Heart left ventricle (tissue), 16 donors: ENCODE measurements around the gene CATSPERZ. TPM values are rescaled to one million over a fixed set of nuclear protein-coding genes. Genes with fewer than 3 reads are reported as not detected.

Source experiments
- ATAC-seq, 4 donors: fragments of 200-7000 bp; cut with Tn5 transposase; one replicate each; pipeline ENCODE4 v1.9.1; 2020 to 2022; ENCODE audit warnings: moderate library complexity in 4 of 4, mild to moderate bottlenecking in 3 of 4, moderate number of reproducible peaks in 1 of 4
- DNase-seq, 5 donors: peaks; one replicate each; pipeline ENCODE4 v3.0.0-alpha.2; 2020
- H3K27ac ChIP-seq, 12 donors: fragments of 200-600 bp; sonication (generic) in 4 of 12; one replicate each; pipeline versions ENCODE4 v1.5.0 to v1.8.0; 2016 to 2022; ENCODE audit warnings: mild to moderate bottlenecking in 2 of 12
- H3K27me3 ChIP-seq, 9 donors: fragments of 200-600 bp; sonication (generic) in 2 of 9; one replicate each; pipeline versions ENCODE4 v1.5.1 to v1.8.0; 2016 to 2022; ENCODE audit warnings: mild to moderate bottlenecking in 3 of 9
- H3K36me3 ChIP-seq, 9 donors: fragments of 200-600 bp; sonication (generic) in 2 of 9; one replicate each; pipeline versions ENCODE4 v1.5.0 to v1.8.0; 2018 to 2022; ENCODE audit warnings: mild to moderate bottlenecking in 2 of 9
- H3K4me1 ChIP-seq, 12 donors: fragments of 200-600 bp; sonication (generic) in 4 of 12; one replicate each; pipeline versions ENCODE4 v1.5.0 to v1.8.0; 2016 to 2022; ENCODE audit warnings: mild to moderate bottlenecking in 3 of 12
- H3K4me3 ChIP-seq, 12 donors: fragments of 200-600 bp; sonication (generic) in 4 of 12; one replicate each; pipeline versions ENCODE4 v1.5.0 to v1.8.0; 2017 to 2022; ENCODE audit warnings: mild to moderate bottlenecking in 9 of 12, moderate library complexity in 4 of 12
- H3K9me3 ChIP-seq, 12 donors: fragments of 200-600 bp; sonication (generic) in 4 of 12; one replicate each; pipeline versions ENCODE4 v1.5.0 to v1.8.0; 2016 to 2022; ENCODE audit warnings: mild to moderate bottlenecking in 1 of 12
- CTCF ChIP-seq, 12 donors: fragments of 200-600 bp; sonication (generic) in 4 of 12; IDR thresholded peaks; one replicate each; pipeline versions ENCODE4 v1.5.0 to v1.8.0; 2018 to 2022; ENCODE audit warnings: antibody characterized with exemption in 12 of 12, mild to moderate bottlenecking in 5 of 12
- POLR2A ChIP-seq, 2 donors: fragments of 450-650 bp; IDR thresholded peaks; one replicate each; pipeline ENCODE4 v1.6.1; 2017; ENCODE audit warnings: antibody characterized with exemption in 2 of 2, mild to moderate bottlenecking in 2 of 2, moderate library complexity in 2 of 2
- WGBS, 4 donors: extraction: QIAGEN DNeasy Blood & Tissue Kit in 2 of 4; methylation state at CpG; one replicate each; pipeline versions ENCODE4 v1.1.5 to v1.1.7; 2013 to 2018; 5-methylcytosine and 5-hydroxymethylcytosine counted together
- intact Hi-C, 10 donors: fragments of 100-400 bp; cut with DNase I; formaldehyde crosslinking; loops; one replicate each; pipeline versions ENCODE4 v1.11.1 to v1.14.2; 2022
- polyA plus RNA-seq, 2 donors: library from polyadenylated mRNA; stranded (reverse); fragments of 200-250 nt; gene quantifications; one replicate each; pipeline ENCODE4 v1.2.3, GENCODE V29; 2013
- total RNA-seq, 9 donors: library from RNA; depleted of rRNA in 2 of 9; stranded (reverse); fragments of >200 nt in 2 of 9; fragmentation: NEBNext Ultra II Directional in 3 of 9; extraction: Animal tissue kit (Norgen Biotek cat#: 25700) in 3 of 9; gene quantifications; one replicate each; pipeline versions ENCODE4 v1.1.0 to v1.2.4, GENCODE V29; 2016 to 2023
- donor health status: ischemic (EF 13 %, LVEDD 7.1; RV severe dilation, severe dysfunction).
- donor health status: healthy with polysubstance abuse.
- donor health status: DM: no; HTN: yes; CAD: no.
- donor health status: DM: no; HTN: no; CAD: no.
- donor health status: ischemic (EF 25% LVEDD 6.9; RV normal size, moderate dysfunction).
- donor health status: ischemic (EF 25% LVEDD 5.7; RV mildly dilated, moderate dysfunction).
- donor health status: healthy.
- donor health status: DM: yes; HTN: yes; CAD: no.
- donor health status: ischemic (EF 35%, LVEDD 5.7; RV mildly dilated, moderate dysfunction).
- donor health status: nonischemic (EF 11% LVEDD 7.7; RV severe dilation, severe dysfunction).
- donor health status: DM: yes; HTN: yes; CAD: no.
- donor health status: PGD.
- donor health status: ischemic (EF 29% LVEDD 5.4; RV normal size, mild dysfunction).
- donor health status: nonischemic (EF 23%, LVEDD 6.1; RV moderate dilation, normal function).

CATSPERZ gene
- total and polyA plus RNA-seq, 11 donors, result not detected

- H3K27ac ChIP-seq, result peak overlapping the region in 3 of 12 donors; percentile 32 to 99 (median 99)
- DNase-seq, result no peak
Observed at GRCh38 chr11:64283092-64283491, 17.1 kb upstream of the CATSPERZ start.

GRCh38 chr11:64284048-64284961, 15.9 kb upstream of the CATSPERZ start, which contains the start of gene BAD:
BAD (minus strand) TSS chr11:64284665; CDS start chr11:64284368, 297 bp downstream.
- Histone ChIP-seq H3K27me3 (no peaks in the 10 kb centered on the region), H3K27ac (peak within 1 kb of the TSS; percentile 94 to 99 (median 98)), H3K4me1 (peaks cover 4 to 47% (median 24%) of the 10 kb centered on the region in 12 donors), H3K4me3 (peak within 1 kb of the TSS; percentile 40 to 96 (median 78)), H3K36me3 (peaks cover 0 to 19% (median 2%) of the 10 kb centered on the region in 9 donors), H3K9me3 (no peaks in the 10 kb centered on the region)
- intact Hi-C loops, result loop anchor here in 1 of 10 donors (1.0 kb wide), 1 partner anchor 43 kb away; the partner anchor contains the start of gene FKBP2
- DNase-seq (peak; percentile 96 to 97 (median 96)), ATAC-seq (peak; percentile 92 to 97 (median 93))
- no peak for TF ChIP-seq CTCF (IDR thresholded peaks at IDR 0.05)
- peak in 1 of 2 donors; percentile 72 for TF ChIP-seq POLR2A (IDR thresholded peaks at IDR 0.05)
- WGBS, 4 donors, result 3 to 9% (median 4%) methylated on average over 10 to 44 of the region's 44 CpGs

More at GRCh38 chr11:64283092-64283491, 17.1 kb upstream of the CATSPERZ start:
- Histone ChIP-seq H3K36me3 (peaks cover 0 to 31% (median 12%) of the 10 kb centered on the region in 9 donors), H3K27me3 (no peaks in the 10 kb centered on the region), H3K4me1 (peaks cover 4 to 47% (median 24%) of the 10 kb centered on the region in 12 donors), H3K9me3 (no peaks in the 10 kb centered on the region), H3K4me3 (peak overlapping the region in 5 of 12 donors; percentile 73 to 96 (median 80))
- no peak for TF ChIP-seq CTCF (IDR thresholded peaks at IDR 0.05)
- ATAC-seq, result no peak
- intact Hi-C loops, result no loop called here
- 92 to 97% (median 95%) methylated on average over 3 of the region's 3 CpGs for WGBS, 4 donors

- 0 to 3% (median 1%) methylated on average over 18 to 102 of the region's 102 CpGs for WGBS, 4 donors
- peaks cover 0 to 19% (median 2%) of the 10 kb centered on the region in 9 donors for H3K36me3 ChIP-seq
- peak within 1 kb of the TSS; percentile 94 to 99 (median 98) for H3K27ac ChIP-seq
- peak; percentile 22 to 82 (median 68) for ATAC-seq
- no peaks in the 10 kb centered on the region for H3K9me3 ChIP-seq
- H3K4me3 ChIP-seq, result peak within 1 kb of the TSS; percentile 40 to 96 (median 78)
- peak; percentile 89 to 93 (median 90) for DNase-seq
- intact Hi-C loops, result loop anchor here in 4 of 10 donors (1.0 kb wide), 4 partner anchors 14 to 44 kb away; partner anchors contain the start of gene FKBP2 (in 1 of the 4)
- peaks cover 0 to 2% (median 0%) of the 10 kb centered on the region in 9 donors for H3K27me3 ChIP-seq
- peaks cover 4 to 47% (median 24%) of the 10 kb centered on the region in 12 donors for H3K4me1 ChIP-seq
- TF ChIP-seq POLR2A (IDR thresholded peaks at IDR 0.05) (peak in 1 of 2 donors; percentile 52), CTCF (IDR thresholded peaks at IDR 0.05) (no peak)
Observed at GRCh38 chr11:64284962-64285884, 14.9 kb upstream of the CATSPERZ start, which contains the start of gene GPR137. GPR137 (plus strand) TSS chr11:64285848; CDS start chr11:64286525, 677 bp downstream.
